DMS114 treated with DMSO at 0.1 percent for 48 hours (cell line): ENCODE measurements around the gene CFAP77.
A peak's percentile ranks its signal among the peaks of the same experiment; 100 is the strongest.

Source experiments
- DNase-seq: peaks from one replicate; lab custom pipeline; 2025; ENCODE audit not compliant: unreplicated experiment; lab: John Stamatoyannopoulos, UW

Gene CFAP77

DNA sequence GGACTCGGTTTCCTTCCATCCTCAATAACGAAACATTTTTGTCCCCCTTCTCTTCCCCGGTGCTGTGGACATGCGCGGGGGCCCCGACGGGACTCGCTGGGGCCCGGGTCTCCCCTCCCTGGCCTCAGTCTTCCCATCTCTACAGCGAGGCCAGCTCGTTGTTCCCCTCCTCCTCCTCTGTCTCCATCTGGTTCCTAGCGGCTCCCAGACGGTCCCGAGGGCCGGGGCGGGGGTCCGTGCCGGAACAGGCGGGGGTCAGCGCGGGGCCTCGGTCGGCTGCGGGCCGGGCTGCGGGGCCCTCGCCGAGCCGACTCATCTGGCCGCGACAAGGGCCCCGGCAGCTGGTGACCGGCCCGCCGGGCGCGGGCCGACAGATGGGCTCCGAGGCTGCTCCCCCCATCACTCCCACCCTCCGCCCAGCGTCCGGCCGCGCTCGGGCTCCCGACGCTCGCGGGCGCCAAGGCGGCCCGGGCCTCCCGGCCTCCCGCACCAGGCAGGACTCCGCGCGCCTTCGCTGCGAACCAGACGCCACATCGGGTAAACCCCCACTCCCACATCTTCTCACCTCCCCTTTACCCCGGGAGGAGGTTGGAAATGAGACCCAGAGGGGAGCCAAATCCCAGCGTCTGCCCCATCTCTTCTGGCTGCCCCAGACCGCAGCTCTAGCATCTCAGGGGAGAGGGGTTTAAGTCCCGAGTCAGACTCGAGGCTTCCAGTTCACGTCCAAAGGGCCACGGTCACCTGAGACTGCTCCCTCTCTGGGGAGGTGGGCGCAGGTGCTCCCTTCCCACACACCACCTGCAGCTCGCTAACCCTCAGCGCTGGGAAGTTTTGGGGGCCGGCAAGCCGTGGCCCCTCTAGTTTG is 180.5 kb downstream of the CFAP77 start:
- no peak for DNase-seq

DNA sequence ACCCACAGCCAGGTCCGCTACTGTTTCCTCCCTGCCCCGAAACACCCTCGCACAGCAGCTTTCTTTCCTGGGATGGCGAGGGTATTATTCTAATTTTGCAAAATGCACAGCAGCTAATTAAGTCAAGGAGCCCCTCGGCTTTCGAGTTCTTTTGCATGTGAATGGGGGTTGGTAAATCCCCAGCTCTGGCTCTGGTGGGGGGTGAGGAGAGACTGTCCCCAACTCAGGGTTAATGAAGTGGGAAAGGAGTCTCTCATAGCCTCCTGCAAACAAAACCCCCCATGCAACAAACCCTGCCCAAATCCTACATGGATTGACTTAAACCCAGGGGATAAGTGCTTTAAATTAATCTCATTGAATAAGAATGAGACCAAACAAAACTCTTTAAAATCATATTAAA is 181.2 kb downstream of the CFAP77 start:
- no peak for DNase-seq

DNA sequence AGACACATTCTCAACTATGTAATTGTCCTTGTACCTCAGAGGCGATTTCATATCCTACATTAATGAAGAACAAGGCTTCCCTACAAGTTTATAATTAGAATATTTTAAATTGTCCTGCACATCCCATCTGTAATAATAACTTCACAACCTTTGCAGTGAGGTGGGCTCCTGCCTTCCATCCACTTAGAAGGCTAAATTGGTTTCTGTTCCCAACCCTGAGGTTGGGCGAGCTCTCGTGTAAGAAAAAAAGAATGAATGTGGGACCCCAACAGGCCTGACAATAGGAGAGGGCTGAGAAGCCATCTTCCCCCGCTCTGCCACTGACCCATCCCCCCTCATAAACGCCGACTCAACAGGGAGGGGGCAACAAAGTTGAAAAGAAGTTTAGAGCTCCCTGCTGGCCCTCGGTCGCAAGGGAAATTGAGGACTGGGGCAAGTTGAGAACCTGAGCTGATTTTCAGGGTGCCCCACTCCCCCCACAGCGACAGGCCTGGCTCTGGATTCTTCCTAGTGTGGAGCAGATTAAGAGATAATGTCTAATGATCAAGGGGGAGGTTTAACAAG is 181.8 kb downstream of the CFAP77 start:
- no peak for DNase-seq

DNA sequence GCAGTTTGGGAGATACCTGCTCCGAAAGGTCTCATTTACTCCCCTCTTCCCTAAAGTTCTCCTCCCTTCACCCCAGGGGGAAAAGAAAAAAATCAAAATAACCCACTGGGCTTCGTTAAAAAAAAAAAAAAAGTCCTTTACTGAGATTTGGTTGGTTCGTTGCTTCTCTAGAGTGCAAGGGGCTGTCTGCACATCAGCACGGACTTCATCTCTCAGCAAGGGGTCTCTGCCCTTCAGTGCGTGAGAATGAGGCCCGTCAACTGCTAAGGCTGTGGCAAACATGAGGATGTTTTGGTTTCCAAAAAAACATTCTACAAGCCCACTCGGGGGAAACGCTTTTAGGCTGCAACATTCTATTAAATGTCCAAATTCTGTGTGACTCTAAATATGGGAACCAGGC is 182.4 kb downstream of the CFAP77 start:
- DNase-seq = no peak

DNA sequence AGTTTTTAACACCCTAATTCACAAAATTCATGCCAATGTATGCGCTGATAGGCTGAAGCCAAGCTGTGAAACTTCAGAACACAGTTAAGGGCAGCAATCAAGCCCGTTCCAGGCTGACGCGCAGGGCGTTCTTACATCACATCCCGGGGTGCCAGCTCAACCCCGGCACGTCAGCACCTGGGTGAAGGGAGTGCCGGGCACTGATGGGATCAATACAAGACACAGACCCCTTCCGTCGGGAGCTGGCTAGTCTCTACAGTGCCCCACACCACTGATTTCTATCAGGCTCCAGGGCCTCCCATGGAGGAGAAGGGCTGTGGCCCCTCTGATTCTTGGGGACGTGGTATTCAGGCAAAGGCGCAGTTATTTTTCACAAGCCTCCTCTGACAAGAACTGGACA is 184.4 kb downstream of the CFAP77 start:
- no peak for DNase-seq

DNA sequence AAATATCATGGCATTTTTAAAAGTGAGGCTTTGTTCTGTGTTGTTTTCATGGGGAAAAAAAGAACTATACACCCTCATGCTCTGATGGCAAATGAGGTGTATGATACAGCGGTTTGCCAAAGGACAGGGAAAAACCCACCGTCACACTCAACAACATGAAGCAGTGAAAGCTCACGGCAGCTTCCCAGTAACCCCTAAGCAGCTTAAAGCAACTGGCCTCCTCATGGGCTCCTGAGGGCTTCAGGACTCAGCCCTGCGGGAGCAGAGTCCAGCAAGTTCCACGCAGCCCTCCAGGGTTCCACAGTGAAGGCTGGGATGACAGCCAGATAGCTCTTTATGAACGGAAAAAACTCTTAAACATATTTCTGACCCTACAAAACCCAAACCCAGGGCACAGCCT is 185.3 kb downstream of the CFAP77 start:
- DNase-seq = no peak

DNA sequence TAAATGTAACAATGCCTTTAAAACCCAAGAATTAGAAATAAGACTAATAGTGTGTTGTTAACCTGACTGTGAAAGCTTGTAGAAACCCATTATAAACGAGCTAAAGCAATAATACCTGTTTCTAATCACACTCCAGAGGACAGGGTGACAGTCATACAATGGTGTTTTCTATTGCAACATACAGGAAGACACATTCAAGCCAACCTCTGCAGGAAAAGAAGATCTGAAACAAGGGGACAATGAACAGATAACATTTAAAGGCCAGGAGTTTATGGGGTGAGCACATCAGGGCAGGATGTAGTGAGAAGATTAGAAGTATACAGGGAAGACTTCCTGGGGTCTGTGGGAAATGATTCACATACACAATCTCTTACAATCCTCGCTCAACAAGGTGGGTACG is 186.2 kb downstream of the CFAP77 start:
- DNase-seq = no peak

DNA sequence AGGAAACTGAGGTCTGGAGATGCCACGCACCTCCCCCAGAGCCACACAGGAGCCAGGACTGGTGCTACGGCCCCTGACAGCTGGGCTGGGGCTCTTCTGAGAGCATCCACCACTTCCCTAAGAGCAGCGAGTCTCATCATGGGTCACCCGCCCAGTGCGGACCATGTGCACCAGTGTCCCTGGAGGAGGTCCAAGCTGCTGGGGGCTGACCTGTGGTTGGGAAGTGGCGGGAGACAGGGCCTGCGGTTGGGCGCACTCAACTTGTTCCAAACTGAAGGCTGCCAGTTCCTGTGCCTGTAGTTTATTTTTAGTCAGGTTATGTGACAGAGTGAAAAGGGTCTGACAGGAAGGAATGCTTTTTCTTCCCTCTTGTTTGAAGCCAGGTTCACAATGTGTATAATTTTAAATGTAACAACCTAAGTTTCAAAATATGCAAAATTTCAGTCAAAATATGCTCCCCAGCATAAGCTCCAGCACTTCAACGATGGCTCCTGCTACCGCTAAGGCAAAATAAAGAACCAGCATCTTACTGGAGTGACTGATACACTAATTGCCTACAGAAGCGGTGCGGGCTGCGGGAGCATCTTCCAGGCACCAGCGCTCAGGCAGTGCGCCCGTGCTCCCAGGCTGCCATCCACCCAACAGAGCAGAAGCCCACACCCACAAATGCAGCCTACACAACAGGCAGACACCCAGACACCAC is 187.2 kb downstream of the CFAP77 start:
- DNase-seq = no peak

DNA sequence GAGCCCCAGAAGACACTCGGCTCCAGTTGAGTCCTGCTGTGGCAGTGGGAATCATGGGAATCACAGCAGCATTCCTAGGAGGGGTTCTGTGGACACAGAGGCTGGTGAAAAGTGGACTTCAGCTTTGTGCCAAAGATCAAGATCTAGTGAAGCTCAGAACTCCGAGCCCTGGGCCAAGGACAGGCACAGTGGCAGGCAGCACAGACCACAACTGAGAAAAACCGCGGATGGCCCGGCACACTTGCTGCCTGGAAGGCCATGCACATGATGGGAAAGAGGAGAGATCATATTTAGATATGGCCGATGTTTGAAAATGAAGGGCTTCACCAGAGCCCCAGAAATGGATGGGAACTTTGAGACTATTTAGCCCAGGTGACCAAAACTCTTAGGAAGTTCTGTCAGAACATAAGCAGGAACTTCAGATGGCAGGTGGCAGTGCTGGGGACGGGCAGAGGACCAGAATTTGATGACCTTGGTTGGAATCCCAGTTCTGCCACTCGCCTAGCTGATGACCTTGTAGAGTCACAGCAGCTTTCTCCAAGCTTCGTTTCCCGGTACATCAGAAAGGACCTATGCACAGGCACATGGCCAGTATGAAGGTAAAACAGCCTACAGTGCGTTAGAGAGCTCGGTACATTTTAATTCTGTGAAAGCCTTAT is 190.4 kb downstream of the CFAP77 start:
- DNase-seq = no peak

DNA sequence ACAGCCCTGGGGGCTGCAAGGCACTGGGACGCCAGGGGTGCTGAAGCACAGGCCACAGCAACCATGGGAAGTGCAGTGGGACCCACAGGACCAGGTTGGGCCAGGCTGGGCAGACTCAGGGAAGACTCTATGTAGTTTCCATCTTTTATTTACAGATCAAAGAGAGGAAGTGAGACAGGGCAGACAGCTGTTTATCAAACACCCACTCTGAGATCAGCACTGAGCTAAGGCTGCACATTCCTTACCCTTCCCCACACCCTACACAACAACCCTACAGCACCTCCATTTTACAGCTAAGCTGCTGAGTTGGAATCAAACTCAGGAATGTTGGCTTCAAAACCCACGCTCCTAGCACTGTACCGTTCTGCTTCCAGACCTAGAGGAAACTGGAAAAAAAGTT is 192.2 kb downstream of the CFAP77 start:
- no peak for DNase-seq

DNA sequence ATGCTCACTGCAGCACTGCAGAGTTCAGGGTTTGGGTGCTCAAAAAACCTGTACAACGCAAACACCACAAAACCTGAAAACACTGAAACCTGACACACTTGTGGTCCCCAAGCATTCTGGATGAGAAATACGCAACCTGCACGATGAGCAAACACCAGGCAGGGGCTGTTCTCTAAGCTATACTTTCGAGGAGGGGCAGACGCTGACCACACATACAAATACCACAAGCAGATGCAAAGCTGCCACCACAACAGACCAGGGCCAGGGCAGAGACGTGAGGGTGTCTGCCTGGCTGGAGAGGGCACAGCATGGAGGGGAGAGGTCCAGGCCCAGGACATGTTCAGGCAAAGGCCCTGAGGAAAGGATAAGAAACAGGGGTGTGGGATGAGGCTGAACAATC is 195.4 kb downstream of the CFAP77 start:
- DNase-seq = no peak

DNA sequence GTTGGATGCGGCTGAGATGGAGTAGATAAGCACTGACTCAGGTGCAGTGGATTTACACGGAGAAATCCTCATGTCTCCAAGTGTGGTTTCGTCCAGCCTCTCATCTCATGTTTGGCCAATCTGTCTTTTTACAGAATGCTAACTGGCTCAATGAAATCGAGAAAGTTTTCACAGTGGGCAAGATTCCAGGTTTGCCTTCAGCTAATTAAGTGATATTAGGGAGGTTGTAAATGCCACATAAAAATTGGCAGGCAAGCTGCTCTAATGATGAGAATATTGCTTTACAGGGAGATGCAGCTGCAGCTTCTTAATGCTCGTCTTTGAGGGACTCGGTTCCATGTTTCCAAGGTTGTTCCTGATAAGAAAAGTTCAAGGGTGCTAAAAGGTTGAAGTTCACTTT is 196.1 kb downstream of the CFAP77 start:
- no peak for DNase-seq

DNA sequence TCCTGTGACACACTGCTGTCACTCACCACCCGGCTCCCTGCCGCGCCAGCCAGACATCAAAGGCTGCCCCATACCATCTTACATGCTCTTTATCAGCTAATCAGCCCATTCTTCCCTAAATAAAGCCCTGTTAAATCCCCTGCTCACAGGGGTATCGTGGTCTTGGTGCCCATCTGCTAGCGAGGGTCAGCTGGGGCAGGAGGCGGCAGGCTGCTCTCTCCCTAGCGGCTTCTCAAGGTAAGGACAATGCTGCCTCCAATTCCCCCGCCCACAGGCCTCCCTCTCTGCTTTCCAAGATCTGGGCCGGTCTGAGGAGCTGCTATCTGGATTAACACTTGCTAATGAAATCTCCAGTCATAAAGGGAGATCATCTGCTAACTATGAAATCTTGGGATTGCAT is 199.2 kb downstream of the CFAP77 start:
- DNase-seq = no peak

DNA sequence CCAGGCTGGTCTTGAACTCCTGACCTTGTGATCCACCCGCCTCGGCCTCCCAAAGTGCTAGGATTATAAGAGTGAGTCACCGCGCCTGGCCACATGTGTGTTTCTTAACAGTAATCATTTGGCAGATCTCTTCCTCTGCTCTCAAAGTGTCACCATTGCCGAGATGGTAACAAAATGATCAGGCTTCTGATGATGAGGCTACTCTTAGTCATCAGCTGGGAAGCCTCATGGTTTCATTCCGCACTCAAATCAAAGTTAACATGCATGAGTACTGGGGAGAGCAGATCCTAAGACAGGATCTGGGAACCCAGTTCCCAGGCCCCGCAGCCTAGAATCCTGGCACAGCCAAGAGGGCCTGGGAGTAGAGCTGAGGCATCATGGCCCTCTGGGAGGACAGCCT is 199.8 kb downstream of the CFAP77 start:
- DNase-seq = no peak

DNA sequence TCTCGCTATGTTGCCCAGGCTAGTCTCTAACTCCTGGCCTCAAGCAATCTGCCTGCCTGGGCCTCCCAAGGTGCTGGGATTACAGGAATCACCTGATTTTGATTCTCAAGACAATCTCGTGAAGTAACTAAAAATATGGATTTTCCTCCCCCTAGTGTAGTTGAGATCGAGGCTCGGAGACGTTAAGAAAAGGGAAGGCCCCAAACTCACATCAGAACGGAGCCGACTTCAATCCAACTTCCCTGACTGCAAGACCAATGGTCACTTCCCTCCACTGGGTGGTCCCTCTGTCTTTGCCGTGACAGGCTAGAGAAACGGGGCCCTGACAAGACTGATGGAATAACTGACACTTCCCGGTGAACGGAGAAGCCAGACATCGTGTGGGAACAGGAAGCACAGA is 200.7 kb downstream of the CFAP77 start:
- DNase-seq = peak; percentile 4

DNA sequence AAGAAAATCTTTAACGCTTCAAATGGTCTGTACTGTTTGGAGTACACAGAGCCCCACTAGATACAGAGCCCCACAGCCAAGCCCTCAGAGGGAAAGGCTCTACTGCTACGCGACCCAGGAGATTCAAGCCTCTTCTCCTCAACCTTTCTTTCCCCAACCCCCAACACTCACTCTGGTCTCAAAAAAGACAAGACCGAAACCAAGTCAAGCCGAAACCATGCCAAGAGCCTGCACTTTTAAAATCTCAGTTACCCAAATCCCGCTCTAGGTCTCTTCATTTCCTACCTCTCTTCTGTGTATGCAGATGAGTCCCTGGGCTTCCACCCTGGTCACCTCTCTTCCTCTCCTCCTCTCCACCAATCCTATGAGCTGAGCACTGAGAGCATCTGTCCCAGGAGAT is 204.3 kb downstream of the CFAP77 start:
- DNase-seq = no peak

DNA sequence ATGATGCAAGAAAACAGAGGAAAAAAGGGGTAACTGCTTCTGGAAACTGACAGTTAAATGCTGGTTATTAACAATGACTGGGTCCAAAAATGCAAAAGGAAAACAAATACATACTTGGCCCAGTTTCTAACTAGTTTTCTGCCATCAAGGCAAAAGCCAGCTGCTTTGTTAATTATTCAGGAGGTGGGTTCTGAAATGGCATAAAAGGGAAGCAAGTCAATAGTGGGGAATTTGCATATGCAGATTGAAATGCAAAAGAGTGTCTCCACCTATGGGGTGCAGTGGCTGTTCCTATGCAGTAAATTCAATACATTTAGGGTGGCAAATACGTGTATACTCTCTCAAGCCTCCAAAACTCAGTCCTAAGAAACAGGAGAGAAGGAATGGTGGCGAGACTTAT is 205.8 kb downstream of the CFAP77 start:
- DNase-seq = no peak

DNA sequence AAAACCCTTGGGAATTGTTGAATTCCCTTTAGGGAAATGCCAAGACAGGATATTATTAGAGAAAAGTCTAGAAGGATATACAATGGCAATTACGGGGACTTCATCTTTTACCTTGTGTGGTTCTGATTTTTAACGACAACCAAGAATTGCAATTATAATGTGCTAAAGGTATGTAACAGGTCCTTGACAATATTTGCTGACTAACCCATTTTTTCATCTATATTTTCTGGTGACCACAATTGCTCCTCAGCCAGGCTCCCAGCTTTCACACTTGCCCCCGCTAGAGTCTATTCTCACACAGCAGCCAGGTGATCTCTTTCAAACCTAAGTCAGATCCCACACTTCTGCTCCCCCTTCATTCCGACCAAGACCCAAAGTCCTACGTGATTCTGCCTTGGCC is 206.7 kb downstream of the CFAP77 start:
- no peak for DNase-seq

DNA sequence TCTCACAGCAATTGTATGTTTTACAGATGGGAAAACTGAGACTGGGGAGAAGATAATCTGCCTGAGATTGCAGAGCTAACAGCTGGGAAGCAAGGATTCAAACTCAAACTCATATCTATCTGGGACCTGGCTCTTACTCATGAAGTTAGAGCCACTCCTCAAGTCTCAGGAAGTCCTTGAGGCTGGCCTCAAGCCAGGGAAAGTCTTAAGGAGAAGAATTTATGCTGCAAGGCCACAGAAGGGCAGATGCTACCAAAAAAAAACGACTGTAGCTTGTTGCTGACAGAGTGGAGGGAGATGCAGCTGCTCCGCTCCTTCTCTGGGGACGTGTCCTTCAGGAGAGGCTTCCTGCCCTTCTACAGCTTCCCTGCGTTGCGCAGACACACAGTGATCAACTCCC is 212.1 kb downstream of the CFAP77 start:
- no peak for DNase-seq
